ENCODE measurements around the gene RNF43. TPM values are rescaled to one million over a fixed set of nuclear protein-coding genes. Genes with fewer than 3 reads are reported as not detected.

The RNF43 gene
- not detected in 2 replicates for total RNA-seq

GRCh38 chr17:58417300-58418092, at the start of gene RNF43:
RNF43 (minus strand) TSS chr17:58417534; CDS start chr17:58415577, 1,957 bp downstream.

Other genes with a start within 250 kb of the RNF43 start
- not detected in 2 replicates for gene EPX, start 224.8 kb downstream of the RNF43 start, total RNA-seq
- gene MKS1, start 198.3 kb downstream of the RNF43 start, total RNA-seq, result 13.2 and 14.2 TPM in 2 replicates
- not detected in 2 replicates for gene LPO, start 178.9 kb downstream of the RNF43 start, total RNA-seq
- gene MPO, start 136.6 kb downstream of the RNF43 start, total RNA-seq, result 0.09 TPM in 1 of 2 replicates, not detected in the other
- 0.43 and 0.65 TPM in 2 replicates for gene TSPOAP1, start 88.7 kb downstream of the RNF43 start, total RNA-seq
- gene SUPT4H1, start 65.3 kb downstream of the RNF43 start, total RNA-seq, result 34.7 and 41.0 TPM in 2 replicates
- gene HSF5, start 70.9 kb upstream of the RNF43 start, total RNA-seq, result not detected in 2 replicates
- 28.7 and 37.2 TPM in 2 replicates for gene MTMR4, start 97.1 kb upstream of the RNF43 start, total RNA-seq